GM12892 (cell line): ENCODE measurements around the gene KRT74.

Experiments
- POLR2A ChIP-seq: IDR thresholded peaks from 2 replicates; pipeline ENCODE4 v1.6.1; 2011; ENCODE audit warnings: low read depth, low read length, control low read depth
- POLR2AphosphoS5 ChIP-seq: IDR thresholded peaks from 2 replicates; pipeline ENCODE4 v1.6.1; 2011; ENCODE audit warnings: low read depth, low read length, control low read depth
- TAF1 ChIP-seq: IDR thresholded peaks from 2 replicates; pipeline ENCODE4 v1.6.1; 2011; ENCODE audit warnings: low read depth, mild to moderate bottlenecking, control low read depth, low read length, borderline replicate concordance

DNA sequence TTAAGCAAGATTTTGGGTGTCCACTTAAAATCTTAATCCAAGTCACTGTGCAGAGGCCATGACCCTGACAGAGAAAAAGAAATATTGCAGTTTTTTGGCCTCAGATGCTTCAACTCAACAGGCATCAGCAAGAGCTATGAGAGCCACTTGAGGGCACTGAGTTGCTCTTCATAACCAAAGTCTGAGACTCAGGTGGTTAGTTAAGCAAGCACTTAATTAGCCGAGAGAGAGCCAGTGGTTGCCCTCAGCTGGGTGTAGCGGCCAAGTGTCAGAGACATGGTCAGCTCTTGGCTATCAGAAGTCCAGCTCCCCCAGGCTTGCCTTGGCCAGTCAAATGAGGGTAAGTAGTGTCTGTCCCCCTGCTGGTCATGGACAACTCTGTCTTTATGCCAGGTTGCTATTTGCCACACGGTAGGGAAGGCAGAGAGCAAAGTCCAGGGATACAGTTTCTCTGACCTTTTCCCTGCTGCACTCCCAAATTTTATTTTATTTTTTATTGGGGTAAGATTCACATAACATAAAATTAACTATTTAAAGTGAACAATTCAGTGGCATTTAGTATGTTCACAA is 11.7 kb downstream of the KRT74 start:
- no peak for TF ChIP-seq TAF1
- TF ChIP-seq POLR2A = no peak
- TF ChIP-seq POLR2AphosphoS5 = no peak
